Astrocyte (in vitro differentiated cells and primary cell): ENCODE measurements around the gene RPGRIP1L. TPM values are rescaled to one million over a fixed set of nuclear protein-coding genes. Genes with fewer than 3 reads are reported as not detected.

Experiments
- DNase-seq: peaks from one replicate; pipeline ENCODE4 v3.0.0-alpha.2; 2010; ENCODE audit warnings: low read depth
- FAIRE-seq: peaks from 2 replicates; lab custom pipeline; 2011; peaks lifted over from hg19 to GRCh38; lab: Jason Lieb, UNC
- H2AFZ ChIP-seq: 2 replicates; pipeline ENCODE4 v1.6.0; 2012; ENCODE audit warnings: low read depth, low read length, inconsistent platforms
- H3K27ac ChIP-seq: 2 replicates; pipeline ENCODE4 v1.5.1; 2011; ENCODE audit warnings: low read depth, low read length, inconsistent platforms
- H3K27me3 ChIP-seq: 2 replicates; pipeline ENCODE4 v1.6.0; 2011; ENCODE audit warnings: low read length, inconsistent platforms; ENCODE audit not compliant: insufficient read depth
- H3K36me3 ChIP-seq: 2 replicates; pipeline ENCODE4 v1.5.1; 2011; ENCODE audit warnings: low read length, inconsistent platforms; ENCODE audit not compliant: insufficient read depth
- H3K4me1 ChIP-seq: 2 replicates; pipeline ENCODE4 v1.5.1; 2011; ENCODE audit warnings: low read length, inconsistent platforms; ENCODE audit not compliant: insufficient read depth
- H3K4me2 ChIP-seq: 2 replicates; pipeline ENCODE4 v1.6.0; 2012; ENCODE audit warnings: low read length, inconsistent platforms
- H3K4me3 ChIP-seq: 2 replicates; pipeline ENCODE4 v1.5.1; 2011; ENCODE audit warnings: low read depth, mild to moderate bottlenecking, low read length, inconsistent platforms; ENCODE audit not compliant: insufficient read depth
- H3K79me2 ChIP-seq: 2 replicates; pipeline ENCODE4 v1.6.0; 2012; ENCODE audit warnings: mild to moderate bottlenecking, low read length, inconsistent platforms; ENCODE audit not compliant: insufficient read depth
- H3K9ac ChIP-seq: 2 replicates; pipeline ENCODE4 v1.6.0; 2012; ENCODE audit warnings: mild to moderate bottlenecking, low read length, inconsistent platforms
- H3K9me3 ChIP-seq: 2 replicates; pipeline ENCODE4 v1.5.1; 2012; ENCODE audit warnings: low read depth, mild to moderate bottlenecking, low read length, inconsistent platforms; ENCODE audit not compliant: insufficient read depth
- H4K20me1 ChIP-seq: 2 replicates; pipeline ENCODE4 v1.6.0; 2012; ENCODE audit warnings: low read length, inconsistent platforms; ENCODE audit not compliant: insufficient read depth
- H3K27ac Mint-ChIP-seq: one replicate; pipeline ENCODE4 v1.8.0; 2021; ENCODE audit warnings: mild to moderate bottlenecking, mixed read lengths; ENCODE audit not compliant: unreplicated experiment
- H3K27me3 Mint-ChIP-seq: one replicate; pipeline ENCODE4 v1.8.0; 2021; ENCODE audit warnings: low read depth, mixed read lengths; ENCODE audit not compliant: unreplicated experiment
- H3K36me3 Mint-ChIP-seq: one replicate; pipeline ENCODE4 v1.8.0; 2021; ENCODE audit warnings: low read depth, mixed read lengths; ENCODE audit not compliant: unreplicated experiment
- H3K4me1 Mint-ChIP-seq: one replicate; pipeline ENCODE4 v1.8.0; 2021; ENCODE audit warnings: low read depth, mixed read lengths; ENCODE audit not compliant: unreplicated experiment
- H3K4me3 Mint-ChIP-seq: one replicate; pipeline ENCODE4 v1.8.0; 2021; ENCODE audit warnings: mild to moderate bottlenecking, moderate library complexity, mixed read lengths; ENCODE audit not compliant: unreplicated experiment
- H3K9me3 Mint-ChIP-seq: one replicate; pipeline ENCODE4 v1.8.0; 2021; ENCODE audit warnings: mild to moderate bottlenecking, mixed read lengths; ENCODE audit not compliant: unreplicated experiment
- EZH2 ChIP-seq: IDR thresholded peaks from 2 replicates; pipeline ENCODE4 v1.6.1; 2012; ENCODE audit warnings: mild to moderate bottlenecking, low read length, inconsistent platforms; ENCODE audit not compliant: insufficient read depth
- total RNA-seq: library from RNA; stranded (reverse); gene quantifications from 2 replicates; pipeline ENCODE4 v1.2.1, GENCODE V29; 2021
- TF ChIP-seq, protein P1 (sequence below): IDR thresholded peaks from 2 replicates; pipeline ENCODE4 v1.5.1; 2011; ENCODE audit warnings: low read depth, mild to moderate bottlenecking, inconsistent platforms, low read length, moderate library complexity; ENCODE audit not compliant: insufficient read depth

RPGRIP1L gene
- total RNA-seq, 1 donor from 2014 or later, result 18.1 TPM

DNA sequence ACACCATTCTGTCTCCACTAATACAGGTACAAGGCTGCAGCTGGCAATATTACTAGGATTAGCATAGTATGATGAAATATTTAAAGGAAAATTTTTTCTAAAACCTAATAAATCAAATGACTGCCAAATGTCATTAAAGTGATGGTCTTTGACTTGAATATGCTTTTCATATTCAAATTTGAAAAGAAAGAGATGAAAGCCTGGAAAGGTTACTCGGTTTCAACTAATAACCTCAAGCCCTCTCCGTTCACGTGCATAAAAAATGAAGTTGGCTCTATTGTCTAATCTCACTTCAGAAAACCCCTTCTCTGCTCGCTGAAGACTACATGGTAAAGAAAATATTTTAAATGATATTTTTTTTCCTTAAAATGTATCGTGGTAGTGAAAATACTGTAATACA, 83.2 kb downstream of the RPGRIP1L start:
- Histone ChIP-seq H3K9me3 (no peaks in the 10 kb centered on the region), H3K4me3 (no peak overlapping the region), H3K79me2 (no peaks in the 10 kb centered on the region), H3K27me3 (no peaks in the 10 kb centered on the region), H4K20me1 (no peaks in the 10 kb centered on the region), H3K36me3 (no peaks in the 10 kb centered on the region), H3K4me1 (no peaks in the 10 kb centered on the region), H3K9ac (no peak overlapping the region), H3K27ac (no peak overlapping the region), H2AFZ (no peak overlapping the region), H3K4me2 (no peak overlapping the region)
- Mint-ChIP-seq H3K9me3 (no peaks in the 10 kb centered on the region), H3K27ac (no peak overlapping the region), H3K4me1 (no peaks in the 10 kb centered on the region), H3K27me3 (no peaks in the 10 kb centered on the region), H3K36me3 (no peaks in the 10 kb centered on the region), H3K4me3 (no peak overlapping the region)
- FAIRE-seq (no peak), DNase-seq (no peak)
- no peak for TF ChIP-seq EZH2
- TF ChIP-seq, protein P1, sequence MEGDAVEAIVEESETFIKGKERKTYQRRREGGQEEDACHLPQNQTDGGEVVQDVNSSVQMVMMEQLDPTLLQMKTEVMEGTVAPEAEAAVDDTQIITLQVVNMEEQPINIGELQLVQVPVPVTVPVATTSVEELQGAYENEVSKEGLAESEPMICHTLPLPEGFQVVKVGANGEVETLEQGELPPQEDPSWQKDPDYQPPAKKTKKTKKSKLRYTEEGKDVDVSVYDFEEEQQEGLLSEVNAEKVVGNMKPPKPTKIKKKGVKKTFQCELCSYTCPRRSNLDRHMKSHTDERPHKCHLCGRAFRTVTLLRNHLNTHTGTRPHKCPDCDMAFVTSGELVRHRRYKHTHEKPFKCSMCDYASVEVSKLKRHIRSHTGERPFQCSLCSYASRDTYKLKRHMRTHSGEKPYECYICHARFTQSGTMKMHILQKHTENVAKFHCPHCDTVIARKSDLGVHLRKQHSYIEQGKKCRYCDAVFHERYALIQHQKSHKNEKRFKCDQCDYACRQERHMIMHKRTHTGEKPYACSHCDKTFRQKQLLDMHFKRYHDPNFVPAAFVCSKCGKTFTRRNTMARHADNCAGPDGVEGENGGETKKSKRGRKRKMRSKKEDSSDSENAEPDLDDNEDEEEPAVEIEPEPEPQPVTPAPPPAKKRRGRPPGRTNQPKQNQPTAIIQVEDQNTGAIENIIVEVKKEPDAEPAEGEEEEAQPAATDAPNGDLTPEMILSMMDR, result no peak

DNA sequence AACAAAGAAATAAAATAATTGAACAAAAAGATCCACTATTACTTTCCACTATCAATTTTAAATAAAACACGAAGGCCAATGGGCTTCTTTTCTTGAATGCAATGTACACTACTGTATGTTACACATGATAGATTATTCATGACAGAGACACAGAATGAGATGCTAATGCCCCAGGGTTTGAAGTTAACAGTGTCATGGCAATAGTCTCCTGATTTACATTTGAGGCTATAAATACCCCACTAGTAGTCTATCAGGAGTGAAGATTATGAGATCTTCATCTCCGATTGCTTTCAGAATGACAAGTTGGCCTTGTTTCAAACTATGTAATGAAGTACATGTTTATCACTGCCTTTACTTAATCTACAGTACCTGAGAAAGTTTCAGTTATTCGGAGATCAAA, 84.4 kb downstream of the RPGRIP1L start:
- Histone ChIP-seq H3K4me2 (no peak overlapping the region), H3K36me3 (no peaks in the 10 kb centered on the region), H3K27ac (no peak overlapping the region), H3K4me1 (no peaks in the 10 kb centered on the region), H2AFZ (no peak overlapping the region), H3K9ac (no peak overlapping the region), H3K79me2 (no peaks in the 10 kb centered on the region), H3K9me3 (no peaks in the 10 kb centered on the region), H3K27me3 (no peaks in the 10 kb centered on the region), H3K4me3 (no peak overlapping the region), H4K20me1 (no peaks in the 10 kb centered on the region)
- FAIRE-seq, result no peak
- Mint-ChIP-seq H3K4me1 (peaks cover 2% of the 10 kb centered on the region), H3K27me3 (no peaks in the 10 kb centered on the region), H3K27ac (no peak overlapping the region), H3K36me3 (no peaks in the 10 kb centered on the region), H3K9me3 (no peaks in the 10 kb centered on the region), H3K4me3 (no peak overlapping the region)
- DNase-seq, result no peak
- TF ChIP-seq, protein P1, result no peak
- TF ChIP-seq EZH2, result no peak

DNA sequence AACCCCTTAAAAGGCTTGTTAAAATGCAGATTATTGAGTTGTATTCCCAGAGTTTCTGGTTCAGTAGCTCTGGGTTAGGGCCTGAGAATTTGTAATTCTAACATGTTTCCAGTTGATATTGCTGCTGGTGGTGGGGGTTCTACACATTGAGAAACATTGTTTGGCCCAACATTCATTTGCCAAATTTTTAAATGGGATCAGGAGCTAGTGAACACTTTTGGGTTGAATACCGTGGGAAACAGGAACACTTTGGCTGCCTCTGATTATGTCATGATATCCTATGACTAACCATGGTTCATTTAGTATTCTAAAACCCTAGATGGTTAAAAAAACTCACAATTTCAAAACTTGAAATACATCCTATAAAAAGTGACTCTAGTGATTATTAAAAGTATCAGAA, 89.3 kb downstream of the RPGRIP1L start:
- Mint-ChIP-seq H3K36me3 (peaks cover 3% of the 10 kb centered on the region), H3K4me1 (peaks cover 4% of the 10 kb centered on the region), H3K27me3 (no peaks in the 10 kb centered on the region), H3K9me3 (no peaks in the 10 kb centered on the region), H3K4me3 (no peak overlapping the region), H3K27ac (no peak overlapping the region)
- Histone ChIP-seq H4K20me1 (no peaks in the 10 kb centered on the region), H3K4me3 (no peak overlapping the region), H3K4me2 (no peak overlapping the region), H3K4me1 (no peaks in the 10 kb centered on the region), H3K9me3 (no peaks in the 10 kb centered on the region), H3K27me3 (no peaks in the 10 kb centered on the region), H3K9ac (no peak overlapping the region), H3K79me2 (no peaks in the 10 kb centered on the region), H2AFZ (no peak overlapping the region), H3K36me3 (no peaks in the 10 kb centered on the region), H3K27ac (no peak overlapping the region)
- FAIRE-seq, result peak; percentile 56
- DNase-seq, result no peak
- TF ChIP-seq, protein P1, result no peak
- TF ChIP-seq EZH2, result no peak
